T follicular helper cell (primary cell): Measurements from ENCODE around the gene KREMEN2.

ENCODE experiments used
- DNase-seq: peaks from one replicate; pipeline ENCODE4 v3.0.0-alpha.2; 2020; ENCODE audit warnings: low read depth

Gene KREMEN2

DNA sequence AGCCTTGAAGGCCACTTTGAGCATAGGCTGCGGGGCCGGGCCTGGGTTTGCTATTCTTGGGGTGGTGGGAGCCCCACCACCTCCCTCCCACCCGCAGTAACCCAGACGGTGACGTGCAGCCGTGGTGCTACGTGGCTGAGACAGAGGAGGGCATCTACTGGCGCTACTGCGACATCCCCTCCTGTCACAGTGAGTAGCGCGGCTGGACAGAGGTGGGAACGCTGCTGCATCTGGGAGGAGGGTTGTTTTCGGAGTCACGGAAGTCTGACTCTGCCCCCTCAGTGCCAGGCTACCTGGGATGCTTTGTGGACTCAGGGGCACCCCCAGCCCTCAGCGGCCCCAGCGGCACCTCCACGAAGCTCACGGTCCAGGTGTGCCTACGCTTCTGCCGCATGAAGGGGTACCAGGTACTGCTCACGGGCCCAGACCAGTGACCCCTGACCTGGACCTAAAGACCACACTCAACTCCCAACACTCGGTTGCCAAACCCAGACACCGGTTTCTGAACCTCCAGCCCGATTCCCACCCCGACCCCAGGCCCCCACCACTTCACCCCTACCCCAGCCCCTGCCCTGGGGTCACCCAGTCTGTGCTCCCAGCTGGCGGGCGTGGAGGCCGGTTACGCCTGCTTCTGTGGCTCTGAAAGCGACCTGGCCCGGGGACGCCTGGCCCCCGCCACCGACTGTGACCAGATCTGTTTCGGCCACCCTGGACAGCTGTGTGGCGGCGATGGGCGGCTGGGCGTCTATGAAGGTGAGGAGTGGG, 2.1 kb downstream of the KREMEN2 start:
- DNase-seq = no peak

DNA sequence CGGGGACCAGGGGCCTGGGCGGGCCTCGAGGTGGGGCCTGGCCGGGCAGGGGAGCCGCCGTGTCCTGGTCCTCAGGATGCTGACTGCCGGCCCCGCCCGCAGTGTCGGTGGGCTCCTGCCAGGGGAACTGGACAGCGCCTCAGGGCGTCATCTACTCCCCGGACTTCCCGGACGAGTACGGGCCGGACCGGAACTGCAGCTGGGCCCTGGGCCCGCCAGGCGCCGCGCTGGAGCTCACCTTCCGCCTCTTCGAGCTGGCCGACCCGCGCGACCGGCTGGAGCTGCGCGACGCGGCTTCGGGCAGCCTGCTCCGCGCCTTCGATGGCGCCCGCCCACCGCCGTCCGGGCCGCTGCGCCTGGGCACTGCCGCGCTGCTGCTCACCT, 2.7 kb downstream of the KREMEN2 start:
- no peak for DNase-seq

DNA sequence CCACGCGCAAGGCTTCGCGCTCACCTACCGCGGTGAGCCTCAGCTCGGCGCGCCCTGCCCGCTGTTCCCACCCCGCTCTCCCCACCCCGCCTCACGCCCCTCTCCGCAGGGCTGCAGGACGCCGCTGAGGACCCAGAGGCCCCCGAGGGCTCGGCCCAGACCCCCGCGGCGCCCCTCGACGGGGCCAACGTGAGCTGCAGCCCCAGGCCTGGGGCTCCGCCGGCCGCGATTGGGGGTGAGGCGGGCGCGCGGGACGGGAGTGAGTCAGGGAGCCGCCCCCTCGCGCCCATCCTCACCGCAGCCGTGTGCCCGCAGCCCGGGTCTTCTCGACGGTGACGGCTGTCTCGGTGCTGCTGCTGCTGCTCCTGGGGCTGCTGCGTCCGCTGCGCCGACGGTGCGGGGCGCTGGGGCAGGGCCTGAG, 3.1 kb downstream of the KREMEN2 start:
- no peak for DNase-seq

DNA sequence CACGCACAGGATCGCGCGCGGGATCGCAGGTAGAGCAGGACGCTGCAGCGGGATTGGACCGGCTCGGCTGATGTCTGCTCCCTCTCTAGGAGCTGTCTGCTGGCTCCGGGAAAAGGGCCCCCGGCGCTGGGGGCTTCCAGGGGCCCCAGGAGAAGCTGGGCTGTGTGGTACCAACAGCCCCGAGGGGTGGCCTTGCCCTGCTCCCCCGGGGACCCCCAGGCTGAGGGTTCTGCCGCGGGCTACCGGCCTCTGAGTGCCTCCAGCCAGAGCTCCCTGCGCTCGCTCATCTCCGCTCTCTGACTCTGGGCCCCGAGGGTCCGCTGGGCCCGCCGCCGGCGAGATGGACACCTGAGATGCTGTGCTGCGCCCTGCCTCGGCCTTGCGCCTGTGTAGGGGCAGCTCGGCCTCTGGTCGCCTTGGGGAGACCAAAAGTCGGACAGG, 3.7 kb downstream of the KREMEN2 start:
- DNase-seq = no peak

DNA sequence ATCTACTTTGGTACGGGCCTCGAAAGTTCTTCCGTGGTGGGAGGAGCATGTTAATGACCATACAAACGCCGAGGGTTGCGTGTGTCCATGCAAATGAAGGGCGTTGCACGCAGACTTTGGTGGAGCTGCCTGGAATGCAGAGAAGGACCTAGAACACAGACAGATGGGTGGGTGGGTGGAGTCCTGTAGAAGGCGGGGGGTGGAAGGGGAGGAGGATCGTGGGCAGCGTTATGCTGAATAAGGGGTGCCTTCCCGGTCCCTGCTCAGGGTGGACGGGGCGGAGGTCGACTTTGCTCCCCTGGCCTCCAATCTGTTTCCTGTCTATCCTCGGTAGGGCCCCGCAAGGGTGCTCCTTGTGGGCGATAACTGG, 4.3 kb downstream of the KREMEN2 start:
- no peak for DNase-seq

DNA sequence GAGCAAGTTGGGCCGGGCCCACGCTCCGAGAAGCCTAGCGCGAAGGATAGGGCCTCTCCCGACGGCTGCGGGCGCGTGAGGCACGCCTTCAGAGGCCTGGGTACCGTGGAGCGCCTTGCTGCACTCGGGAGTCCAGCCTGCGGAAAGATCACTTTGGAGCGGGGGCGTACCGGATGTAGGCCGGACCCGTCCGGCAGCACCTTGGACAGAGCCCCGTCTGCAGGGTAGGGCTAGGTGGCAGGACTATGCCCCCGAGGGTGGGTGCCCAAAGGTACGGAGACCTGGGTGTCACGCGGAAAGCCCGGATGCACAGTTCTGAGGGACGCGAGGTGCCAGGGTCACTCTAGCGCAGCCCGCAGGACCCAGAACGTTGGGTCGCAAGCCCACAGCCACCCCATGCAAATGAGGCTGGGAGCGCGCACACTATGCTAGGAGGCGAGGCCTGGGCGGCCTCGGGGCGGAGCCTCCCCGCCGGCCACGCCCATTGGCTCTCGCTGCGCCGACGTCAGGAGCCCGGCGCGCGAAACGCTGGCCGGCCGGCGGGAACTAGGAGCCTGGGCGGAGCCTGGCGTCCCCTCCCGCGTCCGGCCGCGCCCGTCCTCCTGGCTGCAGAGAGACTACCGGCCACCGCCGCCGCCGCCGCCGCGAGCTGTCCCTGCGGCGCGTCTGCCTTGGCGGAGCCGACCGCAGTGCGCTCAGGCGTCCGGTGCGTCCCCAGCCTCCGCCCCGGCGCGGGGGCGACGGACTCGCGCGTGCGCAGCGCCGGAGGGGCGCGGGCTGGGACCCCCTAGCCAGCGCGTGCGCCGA, 4.9 kb downstream of the KREMEN2 start, which contains the start of gene PAQR4:
PAQR4 (plus strand) TSS at position 611 of the 807 bp plus-strand sequence. CDS start 327 bp downstream, outside the sequence.
- peak; percentile 61 for DNase-seq

DNA sequence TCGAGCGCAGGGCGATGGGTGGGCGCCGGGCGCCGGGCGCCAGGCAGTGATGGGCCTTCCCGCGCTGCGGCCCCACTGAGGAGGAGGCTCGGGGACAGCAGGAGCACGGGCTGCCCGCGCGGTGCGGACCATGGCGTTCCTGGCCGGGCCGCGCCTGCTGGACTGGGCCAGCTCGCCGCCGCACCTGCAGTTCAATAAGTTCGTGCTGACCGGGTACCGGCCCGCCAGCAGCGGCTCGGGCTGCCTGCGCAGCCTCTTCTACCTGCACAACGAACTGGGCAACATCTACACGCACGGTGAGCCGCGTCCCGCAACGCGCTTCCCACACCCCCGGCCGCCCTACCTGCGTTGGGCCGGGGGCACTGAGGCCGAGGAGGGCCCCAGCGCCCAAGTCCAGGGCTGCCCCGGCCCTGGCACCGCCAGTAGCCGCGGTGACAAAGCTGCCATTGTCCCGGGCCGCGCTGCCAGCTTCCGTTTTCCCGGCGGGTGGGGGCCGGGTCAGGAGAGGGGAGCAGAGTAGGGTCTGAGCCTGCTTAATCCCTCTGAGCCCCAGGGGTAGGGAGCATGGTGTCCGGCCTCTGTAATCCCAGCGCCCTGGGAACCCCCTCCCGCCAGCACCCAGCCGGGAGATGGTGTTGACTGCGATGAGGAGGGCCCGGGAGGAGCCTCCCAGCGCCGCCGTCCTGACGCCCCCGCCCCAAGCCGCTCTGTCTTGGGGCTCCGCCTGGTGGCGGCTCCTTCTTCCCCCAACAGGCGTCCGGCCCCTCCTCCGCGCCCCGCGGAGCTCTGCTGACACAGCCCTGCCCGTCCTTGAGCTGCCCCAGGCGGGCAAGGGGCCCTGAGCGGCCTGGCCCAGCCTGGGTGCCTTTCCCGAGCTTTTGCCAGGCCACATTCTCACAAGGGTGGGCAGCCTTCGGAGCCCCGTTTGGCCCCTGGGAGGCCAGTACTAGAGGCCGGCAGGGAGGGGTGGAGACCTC, 5.8 kb downstream of the KREMEN2 start:
- peak; percentile 54 for DNase-seq

DNA sequence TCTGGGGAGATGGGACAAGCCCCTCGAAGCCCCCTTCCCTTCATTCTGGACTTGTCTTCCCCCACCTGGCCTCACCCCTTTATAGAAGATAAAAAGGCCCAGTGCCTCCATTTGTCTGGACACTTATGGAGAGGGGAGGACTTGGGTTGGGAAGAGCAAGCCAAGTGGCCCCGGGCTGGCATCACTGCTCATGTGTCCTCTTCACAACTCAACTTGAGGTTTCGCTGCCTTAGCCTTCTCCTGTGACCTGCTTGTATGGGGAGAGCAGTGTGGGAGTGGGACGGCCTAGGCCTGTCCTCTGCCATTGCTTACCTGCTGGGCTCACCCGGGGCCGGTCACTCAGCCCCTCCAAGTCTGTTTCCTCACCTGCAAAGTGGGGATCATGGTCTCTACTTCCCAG, 6.5 kb downstream of the KREMEN2 start:
- no peak for DNase-seq

DNA sequence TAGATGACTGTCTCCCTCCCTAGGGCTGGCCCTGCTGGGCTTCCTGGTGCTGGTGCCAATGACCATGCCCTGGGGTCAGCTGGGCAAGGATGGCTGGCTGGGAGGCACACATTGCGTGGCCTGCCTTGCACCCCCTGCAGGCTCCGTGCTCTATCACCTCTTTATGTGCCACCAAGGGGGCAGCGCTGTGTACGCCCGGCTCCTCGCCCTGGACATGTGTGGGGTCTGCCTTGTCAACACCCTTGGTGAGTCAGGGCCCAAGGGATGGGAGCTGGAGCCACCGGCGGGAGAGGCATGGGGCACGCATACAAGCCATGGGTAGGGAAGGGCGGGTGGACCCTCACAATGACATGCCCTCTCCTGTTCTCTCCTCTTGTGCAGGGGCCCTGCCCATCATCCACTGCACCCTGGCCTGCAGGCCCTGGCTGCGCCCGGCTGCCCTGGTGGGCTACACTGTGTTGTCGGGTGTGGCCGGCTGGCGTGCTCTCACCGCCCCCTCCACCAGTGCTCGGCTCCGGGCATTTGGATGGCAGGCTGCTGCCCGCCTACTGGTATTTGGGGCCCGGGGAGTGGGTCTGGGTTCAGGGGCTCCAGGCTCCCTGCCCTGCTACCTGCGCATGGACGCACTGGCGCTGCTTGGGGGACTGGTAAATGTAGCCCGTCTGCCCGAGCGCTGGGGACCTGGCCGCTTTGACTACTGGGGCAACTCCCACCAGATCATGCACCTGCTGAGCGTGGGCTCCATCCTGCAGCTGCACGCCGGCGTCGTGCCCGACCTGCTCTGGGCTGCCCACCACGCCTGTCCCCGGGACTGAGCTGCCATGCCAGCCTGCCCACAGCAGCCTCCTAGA, 7.3 kb downstream of the KREMEN2 start:
- no peak for DNase-seq

DNA sequence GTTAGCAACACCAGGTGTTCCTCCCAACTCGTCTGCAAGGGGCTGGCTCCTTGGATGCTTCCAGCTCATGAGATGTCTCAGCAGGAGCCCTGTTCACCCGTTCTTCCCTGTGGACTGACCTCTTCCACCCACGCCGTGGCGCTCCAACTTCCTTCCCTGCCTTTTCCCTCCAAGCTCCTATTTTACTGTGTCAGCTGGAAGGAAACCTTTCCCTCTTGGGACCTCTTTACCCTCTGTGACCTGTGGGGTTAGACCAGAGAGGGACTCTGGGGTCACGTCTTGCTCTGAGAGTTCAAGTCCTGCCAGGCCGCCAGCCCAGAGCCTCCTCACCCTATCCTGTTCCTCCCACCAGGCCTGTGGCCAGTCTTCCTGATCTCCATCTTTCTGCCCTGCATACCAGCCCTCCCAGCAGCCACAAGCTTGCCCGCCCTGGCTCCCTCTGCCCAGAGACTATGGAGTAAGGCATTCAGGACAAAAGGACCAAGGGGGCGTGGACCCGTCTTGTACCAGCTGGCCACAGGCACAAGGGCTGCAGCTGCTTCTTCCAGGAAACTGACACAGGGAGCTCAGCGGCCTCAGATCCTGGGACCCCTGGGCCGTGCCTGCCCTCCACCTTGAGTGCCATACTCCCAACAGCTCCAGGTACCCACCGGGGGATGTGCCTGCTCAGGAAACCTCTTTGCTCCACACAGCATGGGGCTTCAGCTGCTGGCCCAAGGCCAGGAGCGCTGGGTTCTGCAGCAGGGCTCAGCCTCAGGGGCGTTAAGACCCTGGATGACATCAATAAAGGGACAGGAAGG, 8.1 kb downstream of the KREMEN2 start:
- no peak for DNase-seq

DNA sequence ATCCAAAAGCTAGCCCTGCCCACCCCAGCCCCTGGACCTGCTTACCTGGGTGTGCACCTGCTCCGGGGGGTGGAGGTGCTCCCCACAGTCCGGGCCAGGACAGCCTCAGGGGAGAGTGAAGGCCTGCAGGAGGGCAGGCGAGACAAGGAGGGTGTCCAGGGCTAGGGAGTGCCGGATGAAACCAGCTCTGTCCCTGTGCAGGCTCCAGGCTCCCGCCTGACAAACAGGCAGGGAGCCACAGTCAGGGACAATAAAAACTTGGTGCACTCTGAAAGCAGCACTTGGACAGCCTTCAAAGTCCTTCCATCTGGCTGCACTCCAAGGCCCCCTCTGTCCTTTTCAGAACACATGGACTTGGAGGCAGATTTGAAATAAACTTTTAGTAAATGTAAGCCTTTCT, 9.0 kb downstream of the KREMEN2 start:
- DNase-seq = no peak

GRCh38 chr16:2973605-2974318, 9.7 kb downstream of the KREMEN2 start:
- no peak for DNase-seq

DNA sequence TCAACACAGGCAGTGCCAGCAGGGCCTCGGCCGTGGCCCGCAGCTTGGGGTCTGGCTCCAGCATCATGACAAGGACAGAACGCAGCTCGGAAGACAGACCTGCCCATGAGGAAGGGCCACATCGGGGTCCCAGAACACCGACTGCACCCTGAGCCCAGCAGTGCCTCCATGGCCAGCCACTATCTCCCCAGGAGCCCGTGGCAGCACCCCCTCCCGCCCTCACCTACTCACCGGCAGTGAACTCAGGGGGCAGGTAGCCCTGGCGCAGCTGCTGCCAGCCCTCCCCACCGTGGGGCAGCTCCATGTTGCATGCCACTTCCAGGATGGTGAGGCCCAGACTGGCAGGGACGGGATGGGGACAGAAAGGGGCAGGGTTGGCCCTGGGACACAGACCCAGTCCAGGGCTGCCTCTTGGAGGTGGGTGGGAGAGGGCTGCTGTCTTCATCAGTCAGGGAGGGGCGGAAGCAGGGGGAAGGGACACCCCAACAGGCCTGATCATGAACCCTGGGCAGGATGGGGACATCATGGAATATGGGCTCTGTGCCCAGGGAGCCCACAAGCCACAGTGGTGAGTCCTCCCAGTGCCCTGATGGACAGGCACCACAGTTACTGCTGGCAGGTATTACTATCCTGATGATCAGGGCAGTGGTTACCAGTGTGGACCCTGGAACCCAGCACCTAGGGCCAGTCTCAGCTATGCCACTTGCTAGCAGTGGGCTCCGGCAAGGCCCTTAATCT, 10.4 kb downstream of the KREMEN2 start:
- no peak for DNase-seq

DNA sequence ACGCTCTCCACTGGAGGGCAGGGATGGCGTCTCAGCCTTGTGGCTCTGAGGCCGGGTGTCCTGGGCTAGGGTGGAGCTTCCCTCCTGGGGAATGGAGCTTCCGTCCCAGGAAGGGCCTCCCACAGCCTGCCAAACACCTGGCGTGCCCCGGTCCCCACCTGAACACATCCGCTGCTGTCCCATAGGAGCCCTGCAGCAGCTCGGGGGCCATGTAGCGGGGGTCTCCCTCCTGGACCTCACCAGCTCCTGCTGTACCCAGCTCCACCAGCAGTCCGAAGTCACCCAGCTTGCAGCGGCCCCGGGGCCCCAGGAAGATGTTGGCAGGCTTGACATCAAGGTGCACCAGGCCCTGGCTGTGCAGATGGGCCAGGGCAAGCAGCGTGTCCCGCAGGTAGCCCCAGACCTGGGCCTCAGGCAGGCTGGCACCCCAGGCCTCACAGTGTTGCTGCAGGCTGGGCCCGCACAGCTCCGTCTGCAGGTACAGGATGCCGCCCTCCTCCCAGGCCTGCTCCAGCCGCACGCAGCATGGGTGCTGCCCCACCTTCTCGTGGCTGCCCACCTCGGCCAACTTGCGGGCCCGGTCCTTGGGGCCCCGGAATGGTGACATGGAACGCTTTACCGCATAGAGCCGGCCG, 11.2 kb downstream of the KREMEN2 start:
- no peak for DNase-seq

GRCh38 chr16:2976201-2976600, 12.1 kb downstream of the KREMEN2 start:
- no peak for DNase-seq

- no peak for DNase-seq
Measured at GRCh38 chr16:2976673-2977072, 12.6 kb downstream of the KREMEN2 start.

DNA sequence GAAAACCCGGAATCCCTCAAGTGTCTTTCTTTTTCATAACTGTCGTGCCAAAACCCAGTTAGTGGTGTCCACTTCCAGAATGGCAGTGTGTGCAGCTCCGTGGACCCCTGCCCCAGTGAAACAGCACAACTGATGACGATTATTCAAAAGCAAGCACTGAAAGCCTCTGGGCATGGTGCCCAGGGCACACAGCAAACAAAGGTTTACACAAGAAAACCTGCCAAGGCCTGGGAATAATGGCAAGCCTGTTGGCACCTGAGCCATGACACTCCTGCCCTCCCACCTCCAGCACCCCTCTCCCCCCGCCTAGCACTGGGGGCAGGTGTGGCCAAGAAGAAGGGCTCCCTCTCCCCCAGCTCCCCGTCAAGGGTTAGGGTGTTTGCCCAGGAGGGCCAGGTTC, 13.4 kb downstream of the KREMEN2 start:
- DNase-seq = no peak

- DNase-seq = no peak
Measured at GRCh38 chr16:2979669-2980226, 15.7 kb downstream of the KREMEN2 start.
